GM12878 (cell line): ENCODE measurements around the gene GNPNAT1. TPM values are rescaled to one million over a fixed set of nuclear protein-coding genes. Genes with fewer than 3 reads are reported as not detected.
A peak's percentile ranks its signal among the peaks of the same experiment; 100 is the strongest.

Experiments
- ATAC-seq: fragments of 200-7000 bp; cut with Tn5 transposase; 3 replicates; pipeline ENCODE4 v1.9.1; 2020; ENCODE audit warnings: mild to moderate bottlenecking, moderate library complexity
- BruUV-seq: library from RNA; stranded (reverse); fragments of 400-500 nt; replicated peaks from 2 replicates; lab custom pipeline; 2021; lab: Mats Ljungman, UMichigan
- CTCF ChIA-PET: fragments of 300-600 bp; sonication (Branson Sonifier 250); formaldehyde crosslinking; extraction: SDS; loops from one replicate; lab custom pipeline; 2021; ENCODE audit warnings: inconsistent platforms; lab: Yijun Ruan, JAX
- POLR2A ChIA-PET: fragments of 350-600 bp; formaldehyde crosslinking; extraction: SDS; loops from one replicate; lab custom pipeline; 2021; ENCODE audit warnings: inconsistent platforms; lab: Charles Lee
- RAD21 ChIA-PET: fragments of 300-600 bp; sonication (Branson Sonifier 250); formaldehyde crosslinking; loops from one replicate; lab custom pipeline; 2023; ENCODE audit warnings: antibody characterized with exemption; ENCODE audit not compliant: unreplicated experiment; lab: Charles Lee
- SMC1A ChIA-PET: fragments of 300-600 bp; sonication (Branson Sonifier 250); formaldehyde crosslinking; loops from one replicate; lab custom pipeline; 2023; ENCODE audit not compliant: unreplicated experiment, uncharacterized antibody; lab: Charles Lee
- DNase-seq: peaks from one replicate; pipeline ENCODE4 v3.0.0-alpha.2; 2011; ENCODE audit warnings: low read depth, low spot score
- FAIRE-seq: peaks from 3 replicates; lab custom pipeline; 2011; peaks lifted over from hg19 to GRCh38; lab: Jason Lieb, UNC
- H2AFZ ChIP-seq: 2 replicates; pipeline ENCODE4 v1.6.0; 2011; ENCODE audit warnings: low read depth, low read length, control low read depth; ENCODE audit not compliant: control insufficient read depth
- H3K27ac ChIP-seq: 2 replicates; pipeline ENCODE4 v1.5.1; 2011; ENCODE audit warnings: control low read depth; ENCODE audit not compliant: control insufficient read depth, insufficient read depth
- H3K27me3 ChIP-seq, 2 experiments: replicated peaks in 1 of 2; 2 replicates each; pipeline versions ENCODE4 v1.6.0 to v1.6.1; 2011; ENCODE audit warnings: low read length in 1 of 2; ENCODE audit not compliant: control insufficient read depth in 2 of 2, insufficient read depth in 2 of 2
- H3K36me3 ChIP-seq, 2 experiments: 2 replicates each; pipeline ENCODE4 v1.5.1; 2011; ENCODE audit warnings: low read length in 1 of 2; ENCODE audit not compliant: control insufficient read depth in 2 of 2, insufficient read depth in 2 of 2
- H3K4me1 ChIP-seq: 2 replicates; pipeline ENCODE4 v1.6.1; 2011; ENCODE audit warnings: mild to moderate bottlenecking, low read length, moderate library complexity, mixed read lengths; ENCODE audit not compliant: control insufficient read depth, insufficient read depth
- H3K4me2 ChIP-seq: 2 replicates; pipeline ENCODE4 v1.6.0; 2011; ENCODE audit warnings: control low read depth; ENCODE audit not compliant: control insufficient read depth, insufficient read depth
- H3K4me3 ChIP-seq: fragments of 200-600 bp; sonication (generic); 2 replicates; pipeline ENCODE4 v1.5.1; 2016
- H3K79me2 ChIP-seq: 2 replicates; pipeline ENCODE4 v1.6.0; 2011; ENCODE audit warnings: low read length; ENCODE audit not compliant: control insufficient read depth, insufficient read depth
- H3K9ac ChIP-seq: 2 replicates; pipeline ENCODE4 v1.8.0; 2011; ENCODE audit warnings: low read length, control low read depth, mixed read lengths; ENCODE audit not compliant: control insufficient read depth, insufficient read depth
- H3K9me3 ChIP-seq: replicated peaks from 3 replicates; pipeline ENCODE4 v1.5.1; 2011; ENCODE audit warnings: mild to moderate bottlenecking, low read length; ENCODE audit not compliant: control insufficient read depth, insufficient read depth
- H4K20me1 ChIP-seq: 2 replicates; pipeline ENCODE4 v1.6.0; 2011; ENCODE audit not compliant: control insufficient read depth, insufficient read depth
- ATF7 ChIP-seq: fragments of 450-650 bp; IDR thresholded peaks from 2 replicates; pipeline ENCODE4 v1.6.1; 2016; ENCODE audit warnings: low read depth, mild to moderate bottlenecking
- BACH1 ChIP-seq: fragments of 450-650 bp; IDR thresholded peaks from 2 replicates; pipeline ENCODE4 v1.6.1; 2017; ENCODE audit warnings: mild to moderate bottlenecking, borderline replicate concordance
- CHD1 ChIP-seq: IDR thresholded peaks from 2 replicates; pipeline ENCODE4 v1.6.1; 2012; ENCODE audit warnings: low read depth, low read length, improper control_type of control experiment
- EED ChIP-seq: sonication (generic); IDR thresholded peaks from 2 replicates; pipeline ENCODE4 v1.6.1; 2016; ENCODE audit warnings: antibody characterized with exemption, low read depth
- ETV6 ChIP-seq, 2 experiments: fragments of 450-650 bp in 1 of 2; IDR thresholded peaks in 1 of 2; conservative IDR thresholded peaks in 1 of 2; 2 replicates each; pipeline ENCODE4 v1.6.1; 2014; ENCODE audit warnings: antibody characterized with exemption in 1 of 2, borderline replicate concordance in 1 of 2, low read depth in 1 of 2, mild to moderate bottlenecking in 1 of 2, moderate library complexity in 1 of 2
- FOXM1 ChIP-seq: IDR thresholded peaks from 2 replicates; pipeline ENCODE4 v1.6.1; 2012; ENCODE audit warnings: low read depth, mild to moderate bottlenecking, inconsistent platforms, low read length, moderate library complexity
- HDAC6 ChIP-seq: fragments of 200-600 bp; sonication (generic); IDR thresholded peaks from one replicate; pipeline ENCODE4 v1.8.0; 2017; ENCODE audit warnings: antibody characterized with exemption; ENCODE audit not compliant: unreplicated experiment
- MEF2B ChIP-seq: fragments of 450-650 bp; IDR thresholded peaks from 2 replicates; pipeline ENCODE4 v1.6.1; 2018; ENCODE audit warnings: mild to moderate bottlenecking, moderate library complexity; ENCODE audit not compliant: partially characterized antibody, poor library complexity, severe bottlenecking
- POLR2AphosphoS2 ChIP-seq: IDR thresholded peaks from 2 replicates; pipeline ENCODE4 v1.6.1; 2011; ENCODE audit warnings: low read depth, mild to moderate bottlenecking, low read length, improper control_type of control experiment, moderate library complexity
- POU2F2 ChIP-seq: IDR thresholded peaks from 3 replicates; pipeline ENCODE4 v1.6.1; 2011; ENCODE audit warnings: low read depth, mild to moderate bottlenecking, low read length, borderline replicate concordance
- SMAD1 ChIP-seq: fragments of 450-650 bp; IDR thresholded peaks from 2 replicates; pipeline ENCODE4 v1.6.1; 2018; ENCODE audit warnings: mild to moderate bottlenecking, low read depth; ENCODE audit not compliant: partially characterized antibody
- SMC3 ChIP-seq: IDR thresholded peaks from 2 replicates; pipeline ENCODE4 v1.6.1; 2011; ENCODE audit warnings: low read length, improper control_type of control experiment, borderline replicate concordance
- SP1 ChIP-seq: IDR thresholded peaks from one replicate; pipeline ENCODE4 v1.6.1; 2011; ENCODE audit warnings: low read depth, low read length
- ZZZ3 ChIP-seq: IDR thresholded peaks from 2 replicates; pipeline ENCODE4 v1.6.1; 2011; ENCODE audit warnings: low read depth; ENCODE audit not compliant: control insufficient read depth, insufficient read length
- WGBS: methylation state at CpG from one replicate; pipeline ENCODE4 v1.1.6; 2016; ENCODE audit warnings: low lambda C conversion rate; ENCODE audit not compliant: insufficient replicate concordance, insufficient coverage; ENCODE audit errors: missing lambda C conversion rate; 5-methylcytosine and 5-hydroxymethylcytosine counted together
- in situ Hi-C: fragments of 300-500 bp; cut with MboI; formaldehyde crosslinking; loops from 9 replicates; pipeline ENCODE4 v1.14.3; 2018; ENCODE audit warnings: mixed read lengths
- intact Hi-C: fragments of 100-400 bp; cut with micrococcal nuclease; formaldehyde crosslinking; loops from one replicate; pipeline ENCODE4 v1.14.2; 2022; ENCODE audit not compliant: unreplicated experiment
- polyA plus RNA-seq, 11 experiments: library from polyadenylated mRNA; depleted of rRNA in 4 of 11; unstranded in 6 of 11; stranded (reverse) in 5 of 11; fragments of >200 nt; fragmentation: Nextera tagmentation in 4 of 11; fragmentation: Illumina TruSeq in 1 of 11; extraction: Ambion mirVana in 4 of 11; extraction: Trizol in 1 of 11; gene quantifications; 1 replicate in 1 of 11; 2 replicates in 10 of 11; pipeline versions ENCODE4 v1.2.1 to v1.2.3, GENCODE V29; 2011 to 2016; ENCODE audit warnings: inconsistent platforms in 2 of 11, missing spikeins in 2 of 11, low read depth in 1 of 11
- total RNA-seq, 4 experiments: library from RNA; depleted of rRNA in 3 of 4; stranded (reverse); fragments of >200 nt in 3 of 4; fragmentation: Illumina TruSeq in 1 of 4; extraction: Trizol in 1 of 4; gene quantifications; 2 replicates each; pipeline versions ENCODE4 v1.2.1 to v1.2.3, GENCODE V29; 2013 to 2021
- TF ChIP-seq, protein P1 (sequence below): IDR thresholded peaks from 2 replicates; pipeline ENCODE4 v1.6.1; 2012; ENCODE audit warnings: improper control_type of control experiment, low read depth, low read length; ENCODE audit not compliant: insufficient replicate concordance
- TF ChIP-seq, protein P2 (sequence below), 3 experiments: IDR thresholded peaks in 2 of 3; conservative IDR thresholded peaks in 1 of 3; 2 replicates each; pipeline ENCODE4 v1.5.1; 2011; ENCODE audit warnings: low read depth in 3 of 3, low read length in 3 of 3, mild to moderate bottlenecking in 3 of 3, control low read depth in 2 of 3, moderate library complexity in 2 of 3, inconsistent platforms in 1 of 3, mixed read lengths in 1 of 3; ENCODE audit not compliant: control insufficient read depth in 2 of 3, insufficient read depth in 1 of 3; ENCODE audit errors: extremely low read depth in 1 of 3

GNPNAT1 gene
- total and polyA plus RNA-seq, 10 of the 15 experiments (the other 5 are each of a cell fraction or from before 2014, with no cell fraction given): 18.9 to 52.6 (median 28.2) TPM

DNA sequence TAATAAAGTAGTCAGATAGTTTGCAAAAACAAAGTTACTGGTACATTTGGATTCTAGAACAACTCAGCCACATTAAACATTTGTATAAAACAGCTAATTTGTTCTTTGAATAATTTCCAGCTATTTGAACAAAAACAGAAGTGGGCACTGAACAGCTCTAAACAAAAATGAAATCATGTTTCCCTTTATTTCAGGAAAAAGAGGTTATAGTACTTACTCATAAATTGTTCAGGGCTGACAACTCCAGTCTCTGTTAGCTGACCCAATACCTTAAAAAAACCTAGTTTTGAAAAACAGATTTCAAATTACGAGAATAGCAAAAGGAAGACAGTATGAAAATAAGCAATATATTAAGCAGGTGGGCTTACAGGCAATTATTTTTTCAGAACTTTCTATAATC, 8.2 kb downstream of the GNPNAT1 start:
- no peak overlapping the region for H3K4me2 ChIP-seq
- H4K20me1 ChIP-seq: no peaks in the 10 kb centered on the region
- H3K4me1 ChIP-seq: no peaks in the 10 kb centered on the region
- H3K27ac ChIP-seq: no peak overlapping the region
- FAIRE-seq (no peak), ATAC-seq (no peak), DNase-seq (no peak)
- no peaks in the 10 kb centered on the region for H3K9me3 ChIP-seq
- H3K79me2 ChIP-seq: peaks cover 4% of the 10 kb centered on the region
- in situ Hi-C loops: no loop called here
- ChIA-PET RAD21 (no interaction called here), CTCF (interaction anchor here (0.6 to 0.7 kb wide), 2 partner anchors 52 to 272 kb away, joined by 3 to 4 read pairs; no protein-coding TSS in a partner anchor), POLR2A (no interaction called here), SMC1A (interaction anchor here (0.9 kb wide), 1 partner anchor 8 kb away, joined by 3 read pairs; the partner anchor contains the start of gene GNPNAT1)
- no peak overlapping the region for H3K4me3 ChIP-seq
- no peak overlapping the region for H2AFZ ChIP-seq
- 100% methylated on average over 1 of the region's 1 CpG for WGBS
- no peaks in the 10 kb centered on the region for H3K27me3 ChIP-seq
- intact Hi-C loops: no loop called here
- H3K36me3 ChIP-seq: peaks cover 0 to 5% of the 10 kb centered on the region in 2 experiments; a peak in 2 of 4 replicates
- no peak overlapping the region for H3K9ac ChIP-seq
- TSS peak; percentile 28 for BruUV-seq
- TF ChIP-seq, protein P1, sequence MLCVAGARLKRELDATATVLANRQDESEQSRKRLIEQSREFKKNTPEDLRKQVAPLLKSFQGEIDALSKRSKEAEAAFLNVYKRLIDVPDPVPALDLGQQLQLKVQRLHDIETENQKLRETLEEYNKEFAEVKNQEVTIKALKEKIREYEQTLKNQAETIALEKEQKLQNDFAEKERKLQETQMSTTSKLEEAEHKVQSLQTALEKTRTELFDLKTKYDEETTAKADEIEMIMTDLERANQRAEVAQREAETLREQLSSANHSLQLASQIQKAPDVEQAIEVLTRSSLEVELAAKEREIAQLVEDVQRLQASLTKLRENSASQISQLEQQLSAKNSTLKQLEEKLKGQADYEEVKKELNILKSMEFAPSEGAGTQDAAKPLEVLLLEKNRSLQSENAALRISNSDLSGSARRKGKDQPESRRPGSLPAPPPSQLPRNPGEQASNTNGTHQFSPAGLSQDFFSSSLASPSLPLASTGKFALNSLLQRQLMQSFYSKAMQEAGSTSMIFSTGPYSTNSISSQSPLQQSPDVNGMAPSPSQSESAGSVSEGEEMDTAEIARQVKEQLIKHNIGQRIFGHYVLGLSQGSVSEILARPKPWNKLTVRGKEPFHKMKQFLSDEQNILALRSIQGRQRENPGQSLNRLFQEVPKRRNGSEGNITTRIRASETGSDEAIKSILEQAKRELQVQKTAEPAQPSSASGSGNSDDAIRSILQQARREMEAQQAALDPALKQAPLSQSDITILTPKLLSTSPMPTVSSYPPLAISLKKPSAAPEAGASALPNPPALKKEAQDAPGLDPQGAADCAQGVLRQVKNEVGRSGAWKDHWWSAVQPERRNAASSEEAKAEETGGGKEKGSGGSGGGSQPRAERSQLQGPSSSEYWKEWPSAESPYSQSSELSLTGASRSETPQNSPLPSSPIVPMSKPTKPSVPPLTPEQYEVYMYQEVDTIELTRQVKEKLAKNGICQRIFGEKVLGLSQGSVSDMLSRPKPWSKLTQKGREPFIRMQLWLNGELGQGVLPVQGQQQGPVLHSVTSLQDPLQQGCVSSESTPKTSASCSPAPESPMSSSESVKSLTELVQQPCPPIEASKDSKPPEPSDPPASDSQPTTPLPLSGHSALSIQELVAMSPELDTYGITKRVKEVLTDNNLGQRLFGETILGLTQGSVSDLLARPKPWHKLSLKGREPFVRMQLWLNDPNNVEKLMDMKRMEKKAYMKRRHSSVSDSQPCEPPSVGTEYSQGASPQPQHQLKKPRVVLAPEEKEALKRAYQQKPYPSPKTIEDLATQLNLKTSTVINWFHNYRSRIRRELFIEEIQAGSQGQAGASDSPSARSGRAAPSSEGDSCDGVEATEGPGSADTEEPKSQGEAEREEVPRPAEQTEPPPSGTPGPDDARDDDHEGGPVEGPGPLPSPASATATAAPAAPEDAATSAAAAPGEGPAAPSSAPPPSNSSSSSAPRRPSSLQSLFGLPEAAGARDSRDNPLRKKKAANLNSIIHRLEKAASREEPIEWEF: no peak
- no peak for TF ChIP-seq HDAC6
- no peak for TF ChIP-seq ETV6 (conservative IDR thresholded peaks at IDR 0.05 in 1 of 2, IDR thresholded peaks at IDR 0.05 in 1 of 2; ENCODE audit: borderline replicate concordance in 1 of 2, low read depth in 1 of 2)
- TF ChIP-seq MEF2B: no peak
- no peak for TF ChIP-seq CHD1
- no peak for TF ChIP-seq ATF7
- TF ChIP-seq EED: no peak
- TF ChIP-seq, protein P2, sequence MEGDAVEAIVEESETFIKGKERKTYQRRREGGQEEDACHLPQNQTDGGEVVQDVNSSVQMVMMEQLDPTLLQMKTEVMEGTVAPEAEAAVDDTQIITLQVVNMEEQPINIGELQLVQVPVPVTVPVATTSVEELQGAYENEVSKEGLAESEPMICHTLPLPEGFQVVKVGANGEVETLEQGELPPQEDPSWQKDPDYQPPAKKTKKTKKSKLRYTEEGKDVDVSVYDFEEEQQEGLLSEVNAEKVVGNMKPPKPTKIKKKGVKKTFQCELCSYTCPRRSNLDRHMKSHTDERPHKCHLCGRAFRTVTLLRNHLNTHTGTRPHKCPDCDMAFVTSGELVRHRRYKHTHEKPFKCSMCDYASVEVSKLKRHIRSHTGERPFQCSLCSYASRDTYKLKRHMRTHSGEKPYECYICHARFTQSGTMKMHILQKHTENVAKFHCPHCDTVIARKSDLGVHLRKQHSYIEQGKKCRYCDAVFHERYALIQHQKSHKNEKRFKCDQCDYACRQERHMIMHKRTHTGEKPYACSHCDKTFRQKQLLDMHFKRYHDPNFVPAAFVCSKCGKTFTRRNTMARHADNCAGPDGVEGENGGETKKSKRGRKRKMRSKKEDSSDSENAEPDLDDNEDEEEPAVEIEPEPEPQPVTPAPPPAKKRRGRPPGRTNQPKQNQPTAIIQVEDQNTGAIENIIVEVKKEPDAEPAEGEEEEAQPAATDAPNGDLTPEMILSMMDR (IDR thresholded peaks at IDR 0.05 in 2 of 3, conservative IDR thresholded peaks at IDR 0.05 in 1 of 3; ENCODE audit: control insufficient read depth in 2 of 3, extremely low read depth in 1 of 3, insufficient read depth in 1 of 3, low read depth in 3 of 3, low read length in 3 of 3): no peak
- TF ChIP-seq ZZZ3: no peak
- TF ChIP-seq BACH1: no peak
- no peak for TF ChIP-seq SMC3
- no peak for TF ChIP-seq POLR2AphosphoS2
- TF ChIP-seq SP1: no peak
- no peak for TF ChIP-seq FOXM1
- TF ChIP-seq POU2F2: no peak
- TF ChIP-seq SMAD1: no peak
